ENCODE measurements around the gene CLEC2D. TPM values are rescaled to one million over a fixed set of nuclear protein-coding genes. Genes with fewer than 3 reads are reported as not detected.

The CLEC2D gene
- total RNA-seq, 1 donor = 3.9 TPM

- H3K4me3 ChIP-seq (ENCODE audit: low read depth, low read length) = peak overlapping the region; percentile 37
- TF ChIP-seq, protein P1, sequence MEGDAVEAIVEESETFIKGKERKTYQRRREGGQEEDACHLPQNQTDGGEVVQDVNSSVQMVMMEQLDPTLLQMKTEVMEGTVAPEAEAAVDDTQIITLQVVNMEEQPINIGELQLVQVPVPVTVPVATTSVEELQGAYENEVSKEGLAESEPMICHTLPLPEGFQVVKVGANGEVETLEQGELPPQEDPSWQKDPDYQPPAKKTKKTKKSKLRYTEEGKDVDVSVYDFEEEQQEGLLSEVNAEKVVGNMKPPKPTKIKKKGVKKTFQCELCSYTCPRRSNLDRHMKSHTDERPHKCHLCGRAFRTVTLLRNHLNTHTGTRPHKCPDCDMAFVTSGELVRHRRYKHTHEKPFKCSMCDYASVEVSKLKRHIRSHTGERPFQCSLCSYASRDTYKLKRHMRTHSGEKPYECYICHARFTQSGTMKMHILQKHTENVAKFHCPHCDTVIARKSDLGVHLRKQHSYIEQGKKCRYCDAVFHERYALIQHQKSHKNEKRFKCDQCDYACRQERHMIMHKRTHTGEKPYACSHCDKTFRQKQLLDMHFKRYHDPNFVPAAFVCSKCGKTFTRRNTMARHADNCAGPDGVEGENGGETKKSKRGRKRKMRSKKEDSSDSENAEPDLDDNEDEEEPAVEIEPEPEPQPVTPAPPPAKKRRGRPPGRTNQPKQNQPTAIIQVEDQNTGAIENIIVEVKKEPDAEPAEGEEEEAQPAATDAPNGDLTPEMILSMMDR (IDR thresholded peaks at IDR 0.05; ENCODE audit: insufficient read depth, low read depth, low read length) = no peak
Measured at GRCh38 chr12:9740106-9740750, 70.7 kb downstream of the CLEC2D start.

DNA sequence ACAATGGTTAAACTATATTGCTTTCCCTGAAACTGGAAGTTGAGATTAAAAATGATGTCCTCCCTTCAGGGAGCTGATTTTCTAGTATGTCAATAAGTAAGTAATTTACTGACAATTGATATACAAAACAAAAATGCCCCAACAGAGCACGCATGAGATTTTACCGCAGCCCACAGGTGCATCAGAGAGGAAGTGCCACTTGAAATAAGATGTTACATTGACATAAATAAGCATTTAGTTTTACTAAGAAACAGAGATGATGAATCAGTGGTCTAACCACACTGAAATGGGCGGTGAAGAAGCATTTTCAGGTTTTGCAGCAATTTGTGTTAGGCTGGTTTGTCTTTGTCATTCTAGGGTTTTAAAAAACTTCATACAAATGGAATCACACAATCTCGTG is 72.2 kb downstream of the CLEC2D start:
- TF ChIP-seq, protein P1 (IDR thresholded peaks at IDR 0.05; ENCODE audit: insufficient read depth, low read depth, low read length) = no peak
- no peak overlapping the region for H3K4me3 ChIP-seq (ENCODE audit: low read depth, low read length)
- DNase-seq (ENCODE audit: low read depth) = no peak

More at GRCh38 chr12:9740106-9740750, 70.7 kb downstream of the CLEC2D start:
- DNase-seq (ENCODE audit: low read depth) = no peak

DNA sequence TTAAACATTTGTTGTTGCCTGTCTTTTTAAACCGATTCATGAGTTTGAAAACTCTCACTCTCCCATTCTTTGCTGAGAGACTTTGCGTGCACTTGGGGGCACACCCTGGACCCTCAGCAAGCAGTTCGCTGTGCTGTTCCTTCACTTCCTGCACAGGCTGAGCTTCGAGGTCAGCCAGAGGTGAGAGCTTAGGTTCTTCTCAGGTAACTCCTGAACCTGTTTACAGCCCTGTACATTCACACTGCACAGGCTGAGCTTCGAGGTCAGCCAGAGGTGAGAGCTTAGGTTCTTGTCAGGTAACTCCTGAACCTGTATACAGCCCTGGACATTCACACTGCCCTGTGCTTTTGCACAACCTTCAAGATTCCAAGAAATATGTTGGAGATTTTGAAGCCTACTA is 73.1 kb downstream of the CLEC2D start:
- no peak for DNase-seq (ENCODE audit: low read depth)
- H3K4me3 ChIP-seq (ENCODE audit: low read depth, low read length) = no peak overlapping the region
- TF ChIP-seq, protein P1 (IDR thresholded peaks at IDR 0.05; ENCODE audit: insufficient read depth, low read depth, low read length) = no peak

- TF ChIP-seq, protein P1 (IDR thresholded peaks at IDR 0.05; ENCODE audit: insufficient read depth, low read depth, low read length) = no peak
- no peak overlapping the region for H3K4me3 ChIP-seq (ENCODE audit: low read depth, low read length)
- DNase-seq (ENCODE audit: low read depth) = no peak
Measured at GRCh38 chr12:9745199-9745598, 75.7 kb downstream of the CLEC2D start.

Small RNA genes lying within 50 kb of the gene (small RNA-seq; reads per million reads assigned to genes)
- gene AC010186.4 (not detected), gene RNU6-700P (not detected)

Other genes with a start within 250 kb of the CLEC2D start
- gene KLRB1, start 61.8 kb upstream of the CLEC2D start, total RNA-seq = not detected in 2 replicates
- gene CLECL1, start 63.4 kb downstream of the CLEC2D start, total RNA-seq = not detected in 2 replicates
- gene CD69, start 91.2 kb downstream of the CLEC2D start, total RNA-seq = not detected in 2 replicates
- 0.32 and 0.43 TPM in 2 replicates for gene KLRF1, start 157.8 kb downstream of the CLEC2D start, total RNA-seq
- 40.6 and 47.9 TPM in 2 replicates for gene CLEC2B, start 199.6 kb downstream of the CLEC2D start, total RNA-seq
- not detected in 2 replicates for gene KLRF2, start 211.8 kb downstream of the CLEC2D start, total RNA-seq

All from fibroblast of villous mesenchyme (primary cell).